Fibroblast of upper back skin (primary cell): ENCODE measurements around the gene MTMR12.
"Not testable (repeated sequence)": the region's sequence is repeated elsewhere in the genome, so short reads cannot be mapped to it uniquely, and the experiment has no call there.

Experiments
- DNase-seq: peaks from one replicate; pipeline ENCODE4 v3.0.0-alpha.2; 2013

The MTMR12 gene

GRCh38 chr5:32230356-32231099, 82.2 kb downstream of the MTMR12 start:
- no peak for DNase-seq

GRCh38 chr5:32229586-32229985, 83.2 kb downstream of the MTMR12 start:
- DNase-seq, result no peak

- DNase-seq, result no peak
Observed at GRCh38 chr5:32228816-32229215, 83.9 kb downstream of the MTMR12 start.

GRCh38 chr5:32225445-32225844, 87.3 kb downstream of the MTMR12 start:
- peak; percentile 62 for DNase-seq

- DNase-seq, result peak; percentile 82
Observed at GRCh38 chr5:32223972-32224609, 88.6 kb downstream of the MTMR12 start.

GRCh38 chr5:32222723-32223470, 89.8 kb downstream of the MTMR12 start:
- peak; percentile 28 for DNase-seq

GRCh38 chr5:32217886-32218396, 94.8 kb downstream of the MTMR12 start:
- no peak for DNase-seq

- DNase-seq, result not testable (repeated sequence)
Observed at GRCh38 chr5:32214344-32214743, 98.4 kb downstream of the MTMR12 start.

GRCh38 chr5:32210151-32210550, 102.6 kb downstream of the MTMR12 start:
- no peak for DNase-seq

- not testable (repeated sequence) for DNase-seq
Observed at GRCh38 chr5:32208837-32209236, 103.9 kb downstream of the MTMR12 start.

GRCh38 chr5:32207355-32207634, 105.4 kb downstream of the MTMR12 start:
- no peak for DNase-seq

GRCh38 chr5:32206509-32207354, 106.0 kb downstream of the MTMR12 start:
- DNase-seq, result no peak

- DNase-seq, result no peak
Observed at GRCh38 chr5:32206053-32206452, 106.7 kb downstream of the MTMR12 start.

- peak; percentile 67 for DNase-seq
Observed at GRCh38 chr5:32202394-32202793, 110.3 kb downstream of the MTMR12 start.

GRCh38 chr5:32201122-32201753, 111.5 kb downstream of the MTMR12 start:
- no peak for DNase-seq

- DNase-seq, result no peak
Observed at GRCh38 chr5:32197032-32197431, 115.7 kb downstream of the MTMR12 start.

- no peak for DNase-seq
Observed at GRCh38 chr5:32195265-32195664, 117.5 kb downstream of the MTMR12 start.

- peak; percentile 84 for DNase-seq
Observed at GRCh38 chr5:32193591-32193990, 119.1 kb downstream of the MTMR12 start.

- peak; percentile 96 for DNase-seq
Observed at GRCh38 chr5:32190095-32190494, 122.6 kb downstream of the MTMR12 start.

- DNase-seq, result no peak
Observed at GRCh38 chr5:32187675-32188074, 125.1 kb downstream of the MTMR12 start.

GRCh38 chr5:32182463-32183063, 130.2 kb downstream of the MTMR12 start:
- no peak for DNase-seq
